ENCODE measurements around the gene PTPRD.

PTPRD gene

DNA sequence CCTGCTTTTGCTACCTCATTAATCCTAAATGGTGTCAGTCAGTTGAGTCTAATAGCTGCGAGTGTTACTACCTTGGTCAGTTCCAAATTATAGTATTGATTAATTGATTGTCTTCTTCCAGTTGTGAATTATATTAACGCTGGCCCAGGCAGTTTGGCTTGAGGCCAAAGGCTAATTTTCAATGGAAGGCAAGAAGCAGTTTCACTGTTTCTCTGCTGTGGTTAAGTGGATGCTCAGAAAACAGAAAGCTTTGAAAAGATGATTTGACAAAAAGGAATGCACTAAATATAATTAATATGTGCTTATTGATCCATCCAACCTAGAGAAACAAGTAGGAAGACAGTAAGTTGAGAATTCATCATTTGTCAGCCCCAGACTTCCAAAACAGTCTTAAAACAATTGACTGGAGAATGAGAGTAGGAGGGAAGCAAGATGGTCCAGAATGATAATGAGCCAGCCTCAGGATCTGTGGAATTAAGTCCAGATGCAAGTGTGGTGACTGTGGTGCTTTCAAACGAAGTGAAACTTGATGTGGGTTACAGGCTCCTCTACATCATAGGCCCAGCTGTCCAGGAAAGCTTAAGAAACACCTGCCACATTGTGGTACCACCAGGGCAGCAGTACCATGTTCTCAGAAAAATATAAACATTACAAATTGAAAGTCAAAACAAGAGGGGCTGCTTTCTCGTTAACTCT is 1442.2 kb downstream of the PTPRD start:
- TF ChIP-seq, protein P1, sequence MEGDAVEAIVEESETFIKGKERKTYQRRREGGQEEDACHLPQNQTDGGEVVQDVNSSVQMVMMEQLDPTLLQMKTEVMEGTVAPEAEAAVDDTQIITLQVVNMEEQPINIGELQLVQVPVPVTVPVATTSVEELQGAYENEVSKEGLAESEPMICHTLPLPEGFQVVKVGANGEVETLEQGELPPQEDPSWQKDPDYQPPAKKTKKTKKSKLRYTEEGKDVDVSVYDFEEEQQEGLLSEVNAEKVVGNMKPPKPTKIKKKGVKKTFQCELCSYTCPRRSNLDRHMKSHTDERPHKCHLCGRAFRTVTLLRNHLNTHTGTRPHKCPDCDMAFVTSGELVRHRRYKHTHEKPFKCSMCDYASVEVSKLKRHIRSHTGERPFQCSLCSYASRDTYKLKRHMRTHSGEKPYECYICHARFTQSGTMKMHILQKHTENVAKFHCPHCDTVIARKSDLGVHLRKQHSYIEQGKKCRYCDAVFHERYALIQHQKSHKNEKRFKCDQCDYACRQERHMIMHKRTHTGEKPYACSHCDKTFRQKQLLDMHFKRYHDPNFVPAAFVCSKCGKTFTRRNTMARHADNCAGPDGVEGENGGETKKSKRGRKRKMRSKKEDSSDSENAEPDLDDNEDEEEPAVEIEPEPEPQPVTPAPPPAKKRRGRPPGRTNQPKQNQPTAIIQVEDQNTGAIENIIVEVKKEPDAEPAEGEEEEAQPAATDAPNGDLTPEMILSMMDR (IDR thresholded peaks at IDR 0.05; ENCODE audit: low read depth, low read length, missing control alignments) = no peak
- H3K4me3 ChIP-seq (ENCODE audit: low read depth, low read length) = no peak overlapping the region
- in situ Hi-C loops (cut with HindIII; ENCODE audit: low sequenced_read_pairs) = no loop called here
- no peak for DNase-seq (ENCODE audit: low read depth)

DNA sequence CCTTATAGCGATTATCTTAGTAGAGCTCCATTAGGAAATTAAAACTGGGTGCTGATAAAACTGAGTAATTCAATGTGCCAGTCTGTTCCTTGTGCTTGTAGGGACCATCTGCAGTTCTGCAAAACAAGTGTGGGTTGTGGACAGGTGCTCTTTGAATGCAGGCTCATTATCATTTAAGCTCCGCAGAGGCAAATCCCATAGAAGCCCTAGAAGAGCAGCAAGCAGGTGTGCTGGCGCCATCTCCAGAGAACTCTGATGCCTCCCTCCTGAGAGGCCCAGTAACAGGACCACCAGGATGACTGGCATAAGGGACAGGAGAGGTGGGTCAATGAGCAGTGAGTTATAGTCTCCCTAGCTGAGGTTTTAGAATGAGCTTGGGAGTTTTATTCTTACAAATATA is 1470.8 kb downstream of the PTPRD start:
- no peak overlapping the region for H3K4me3 ChIP-seq (ENCODE audit: low read depth, low read length)
- TF ChIP-seq, protein P1 (IDR thresholded peaks at IDR 0.05; ENCODE audit: low read depth, low read length, missing control alignments) = no peak
- in situ Hi-C loops (cut with HindIII; ENCODE audit: low sequenced_read_pairs) = no loop called here
- DNase-seq (ENCODE audit: low read depth) = no peak

DNA sequence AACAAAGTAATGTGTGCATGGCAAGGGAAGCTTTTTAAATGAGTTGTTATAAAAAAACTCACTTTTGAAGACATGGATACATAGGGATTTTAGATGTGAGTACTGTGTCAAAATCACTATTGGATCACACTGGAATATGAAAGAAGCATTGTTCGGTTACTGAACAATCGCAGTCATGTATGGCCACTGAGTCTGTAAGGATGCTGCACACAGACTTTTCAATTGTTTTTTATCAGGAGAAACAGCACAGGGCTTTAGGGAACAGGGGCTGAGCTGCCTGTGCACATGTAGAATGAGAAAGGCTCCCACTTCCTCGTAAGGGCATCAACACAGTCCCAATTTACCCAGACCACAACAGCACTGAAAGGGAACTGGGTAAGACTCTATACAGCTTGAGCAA is 1479.3 kb downstream of the PTPRD start:
- no peak overlapping the region for H3K4me3 ChIP-seq (ENCODE audit: low read depth, low read length)
- TF ChIP-seq, protein P1 (IDR thresholded peaks at IDR 0.05; ENCODE audit: low read depth, low read length, missing control alignments) = no peak
- no peak for DNase-seq (ENCODE audit: low read depth)
- in situ Hi-C loops (cut with HindIII; ENCODE audit: low sequenced_read_pairs) = no loop called here

DNA sequence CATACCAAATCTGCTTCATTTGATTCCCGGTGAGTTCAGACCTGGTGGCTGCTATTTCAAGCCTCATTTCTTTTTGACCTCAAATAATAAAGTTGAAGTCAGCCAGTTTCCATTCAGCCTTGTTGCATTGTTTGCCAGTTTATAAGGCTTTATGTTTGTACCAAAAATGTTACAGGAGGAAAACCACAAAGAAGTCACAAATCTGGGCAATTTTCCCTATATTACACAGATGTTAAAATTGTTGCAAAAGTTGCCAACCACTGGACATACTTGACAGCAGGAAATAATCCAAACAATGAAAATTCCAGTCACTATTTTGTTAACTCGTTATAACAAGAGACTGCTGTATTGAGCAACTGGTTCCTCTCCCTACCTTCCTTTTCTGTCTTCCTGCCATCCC is 1488.2 kb downstream of the PTPRD start:
- TF ChIP-seq, protein P1 (IDR thresholded peaks at IDR 0.05; ENCODE audit: low read depth, low read length, missing control alignments) = no peak
- DNase-seq (ENCODE audit: low read depth) = peak; percentile 70
- no peak overlapping the region for H3K4me3 ChIP-seq (ENCODE audit: low read depth, low read length)
- in situ Hi-C loops (cut with HindIII; ENCODE audit: low sequenced_read_pairs) = no loop called here

DNA sequence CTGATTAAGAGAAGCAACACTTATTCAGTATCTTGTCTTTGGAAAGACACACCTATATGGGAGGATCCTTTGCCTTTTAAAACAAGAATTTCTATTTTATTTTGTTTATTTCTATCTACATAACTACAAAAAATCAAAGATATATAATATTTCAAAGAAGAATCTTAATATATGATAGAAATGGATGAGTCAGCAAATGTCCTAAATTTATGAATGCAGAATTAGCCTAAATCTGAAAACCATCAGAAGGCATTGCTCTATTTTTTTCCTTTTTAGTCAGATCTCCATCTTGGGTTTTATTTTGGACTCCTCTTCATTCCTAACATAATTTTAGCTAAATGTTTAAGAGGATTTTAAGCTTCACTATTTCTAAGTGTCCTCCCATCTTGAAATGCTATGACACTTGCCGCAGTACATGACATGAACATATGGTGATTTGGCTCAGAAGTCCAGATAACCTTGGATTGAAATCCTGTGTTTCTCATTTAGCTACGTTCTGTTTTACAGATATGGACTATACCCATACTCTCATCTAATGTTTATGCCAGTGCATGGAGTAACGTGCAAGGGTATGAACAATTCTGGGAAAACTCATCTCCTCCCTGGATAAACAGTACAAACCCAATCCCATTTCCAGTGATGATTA is 1490.4 kb downstream of the PTPRD start:
- H3K4me3 ChIP-seq (ENCODE audit: low read depth, low read length) = no peak overlapping the region
- no peak for DNase-seq (ENCODE audit: low read depth)
- in situ Hi-C loops (cut with HindIII; ENCODE audit: low sequenced_read_pairs) = no loop called here
- TF ChIP-seq, protein P1 (IDR thresholded peaks at IDR 0.05; ENCODE audit: low read depth, low read length, missing control alignments) = no peak

DNA sequence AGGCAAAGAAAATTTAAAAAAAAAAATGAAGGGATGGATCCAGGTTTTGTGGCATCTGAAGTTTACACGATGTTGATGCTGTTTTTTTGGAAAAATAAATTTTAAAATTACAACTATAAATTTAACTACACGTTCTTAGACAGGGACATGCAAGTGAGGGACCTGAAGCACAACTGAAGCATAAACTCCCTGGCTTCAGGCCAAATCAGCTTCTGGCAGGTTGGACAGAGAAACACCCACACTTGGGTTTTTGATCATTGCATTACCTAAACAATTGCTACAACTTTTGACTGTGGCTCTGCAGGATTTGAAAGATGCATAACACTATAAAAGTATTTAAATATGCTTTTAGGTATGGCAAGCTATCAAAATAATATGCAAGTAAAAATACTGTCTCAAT is 1494.9 kb downstream of the PTPRD start:
- DNase-seq (ENCODE audit: low read depth) = no peak
- in situ Hi-C loops (cut with HindIII; ENCODE audit: low sequenced_read_pairs) = no loop called here
- no peak overlapping the region for H3K4me3 ChIP-seq (ENCODE audit: low read depth, low read length)
- TF ChIP-seq, protein P1 (IDR thresholded peaks at IDR 0.05; ENCODE audit: low read depth, low read length, missing control alignments) = no peak
